HG03521 (cell line): Measurements from ENCODE around the gene JAZF1.

Experiments used
- ATAC-seq: cut with Tn5 transposase; IDR thresholded peaks from one replicate; pipeline ENCODE4 v1.9.1; 2021; ENCODE audit warnings: mild to moderate bottlenecking, moderate library complexity; ENCODE audit not compliant: unreplicated experiment

JAZF1 gene

GRCh38 chr7:28112012-28112411 lies 68.6 kb downstream of the JAZF1 start:
- ATAC-seq = no peak

DNA sequence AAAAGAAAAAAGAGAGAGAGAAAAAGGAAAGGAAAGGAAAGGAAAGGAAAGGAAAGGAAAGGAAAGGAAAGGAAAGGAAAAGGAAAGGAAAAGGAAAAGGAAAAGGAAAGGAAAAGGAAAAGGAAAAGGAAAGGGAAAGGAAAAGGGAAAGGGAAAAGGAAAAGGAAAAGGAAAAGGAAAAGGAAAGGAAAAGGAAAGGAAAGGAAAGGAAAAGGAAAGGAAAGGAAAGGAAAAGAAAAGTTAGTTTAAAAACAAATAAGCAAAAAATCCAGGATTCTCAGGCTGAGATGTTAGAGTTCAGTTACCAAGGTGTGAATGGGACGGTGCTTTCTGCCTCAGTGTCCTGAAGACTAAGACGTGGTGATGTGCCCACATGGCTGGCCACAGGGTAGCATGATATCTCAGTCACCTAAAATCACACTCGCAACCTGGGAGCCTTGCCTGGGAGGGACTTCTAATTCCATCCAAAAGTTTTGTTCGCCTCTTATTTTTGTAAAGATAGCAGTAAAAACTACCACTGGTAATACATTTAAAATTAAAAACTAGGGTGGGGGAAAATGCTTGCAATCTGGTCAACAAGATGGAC lies 70.1 kb downstream of the JAZF1 start:
- no peak for ATAC-seq

DNA sequence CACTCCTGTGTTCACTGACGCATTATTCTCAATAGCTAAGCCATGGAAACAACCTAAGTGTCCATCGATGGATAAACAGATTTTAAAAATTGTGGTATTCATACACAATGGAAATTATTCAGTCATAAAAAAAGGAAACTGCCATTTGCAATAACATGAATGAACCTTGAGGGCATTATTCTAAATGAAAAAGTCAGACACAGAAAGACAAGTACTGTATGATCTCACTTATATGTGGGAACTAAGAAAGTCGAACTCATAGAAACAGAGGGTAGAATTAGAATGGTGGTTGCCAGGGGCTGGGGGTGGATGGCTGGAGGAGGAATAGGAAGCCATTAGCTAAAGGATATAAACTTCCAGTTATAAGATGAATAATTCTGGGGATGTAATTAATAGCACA lies 71.8 kb downstream of the JAZF1 start:
- no peak for ATAC-seq

- no peak for ATAC-seq
Observed at GRCh38 chr7:28107960-28108359, 72.6 kb downstream of the JAZF1 start.

GRCh38 chr7:28106321-28106829 lies 74.2 kb downstream of the JAZF1 start:
- no peak for ATAC-seq

- ATAC-seq = no peak
Observed at GRCh38 chr7:28105234-28105633, 75.4 kb downstream of the JAZF1 start.

DNA sequence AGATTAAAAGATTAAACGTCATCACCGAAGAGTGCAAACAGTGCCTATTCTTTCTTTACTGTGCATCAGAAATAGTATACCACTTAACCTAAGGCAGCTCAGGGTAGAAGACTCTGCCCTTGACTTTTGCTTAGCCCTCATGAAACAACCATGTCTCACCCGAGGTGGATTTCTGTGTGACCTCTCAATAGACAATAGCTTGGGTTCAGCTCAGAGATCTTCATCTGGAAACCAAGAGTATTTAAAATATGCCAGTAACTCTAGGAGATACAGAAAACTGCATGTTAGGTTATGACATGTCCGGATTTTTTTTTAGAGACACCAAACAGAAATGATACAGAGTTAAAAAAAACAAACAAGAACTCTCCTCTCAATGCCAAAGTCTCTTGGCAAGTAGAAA lies 75.8 kb downstream of the JAZF1 start:
- ATAC-seq = no peak

GRCh38 chr7:28104041-28104541 lies 76.5 kb downstream of the JAZF1 start:
- no peak for ATAC-seq

DNA sequence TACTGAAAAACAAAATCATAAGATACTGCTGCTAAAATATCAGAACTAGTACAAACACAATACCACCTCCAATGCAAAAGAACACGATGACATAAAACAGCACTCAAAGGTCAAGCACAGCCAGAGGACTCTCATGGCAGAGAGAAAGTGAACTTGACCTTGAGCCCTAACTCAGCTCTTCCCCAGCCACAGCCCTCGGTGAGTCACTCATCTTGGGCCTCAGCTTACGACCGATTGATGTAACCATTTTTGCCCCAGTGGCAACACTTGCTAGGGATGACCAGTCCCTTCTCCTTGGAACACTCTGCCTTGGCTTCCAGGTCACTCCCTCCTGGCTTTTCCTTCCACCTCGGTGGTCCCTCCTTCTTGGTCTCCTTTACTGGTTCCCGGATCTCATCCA lies 77.8 kb downstream of the JAZF1 start:
- ATAC-seq = no peak

DNA sequence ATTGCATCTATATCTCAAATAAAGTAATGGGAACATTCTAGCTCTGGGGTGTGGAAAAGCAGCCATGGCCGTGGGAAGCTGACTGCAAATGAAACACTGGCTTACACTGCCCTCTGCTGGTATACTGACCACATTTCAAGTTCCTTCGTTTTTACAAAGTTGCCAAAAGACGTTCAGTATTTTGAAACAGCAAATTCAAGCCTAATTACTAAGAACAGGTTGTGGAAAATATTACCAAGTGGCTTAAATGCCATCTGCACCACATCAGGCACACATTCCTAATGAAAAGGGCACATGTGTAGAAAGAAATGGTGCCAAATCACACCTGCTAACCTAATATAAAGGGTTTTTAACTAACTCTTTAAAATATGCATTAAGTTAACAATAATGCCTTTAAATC lies 83.9 kb downstream of the JAZF1 start:
- ATAC-seq = no peak

- ATAC-seq = no peak
Observed at GRCh38 chr7:28095231-28095630, 85.4 kb downstream of the JAZF1 start.

- ATAC-seq = no peak
Observed at GRCh38 chr7:28093623-28094232, 86.9 kb downstream of the JAZF1 start.

- no peak for ATAC-seq
Observed at GRCh38 chr7:28091190-28091589, 89.4 kb downstream of the JAZF1 start.

DNA sequence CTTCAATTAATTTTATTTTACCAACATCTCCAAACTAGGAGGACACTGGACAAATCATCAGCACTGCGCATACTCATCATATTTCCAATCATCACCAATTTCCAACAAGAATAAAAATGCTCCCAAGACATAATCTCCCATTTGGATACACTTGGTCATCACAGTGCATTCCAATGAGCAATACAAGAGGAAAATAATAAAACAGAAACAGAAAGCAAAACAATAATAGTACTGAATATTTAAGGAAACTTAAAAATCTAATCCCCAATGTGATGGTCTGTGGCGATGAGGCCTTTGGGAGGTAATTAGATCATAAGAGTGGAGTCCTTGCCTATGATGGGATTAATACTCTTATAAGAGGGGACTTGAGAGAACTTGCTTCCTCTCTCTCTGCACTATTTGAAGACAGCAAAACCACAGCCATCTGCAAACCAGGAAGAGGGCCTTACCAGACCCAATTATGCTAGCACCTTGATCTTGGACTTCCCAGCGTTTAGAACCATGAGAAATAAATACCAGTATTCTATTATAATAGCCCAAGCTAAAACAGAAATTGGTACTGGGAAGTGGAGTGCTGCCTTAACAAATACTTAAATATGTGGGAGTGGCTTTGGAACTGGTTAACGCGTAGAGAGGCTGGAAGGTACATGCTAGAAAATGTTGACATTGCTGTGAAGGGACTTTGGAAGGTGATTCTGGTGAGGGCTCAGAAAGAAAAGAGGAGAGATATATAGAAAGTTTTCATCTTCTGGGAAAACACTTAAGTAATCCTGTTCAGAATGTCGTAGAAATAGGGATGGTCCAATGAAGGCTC lies 91.5 kb downstream of the JAZF1 start:
- ATAC-seq = no peak

- no peak for ATAC-seq
Observed at GRCh38 chr7:28088032-28088431, 92.6 kb downstream of the JAZF1 start.

DNA sequence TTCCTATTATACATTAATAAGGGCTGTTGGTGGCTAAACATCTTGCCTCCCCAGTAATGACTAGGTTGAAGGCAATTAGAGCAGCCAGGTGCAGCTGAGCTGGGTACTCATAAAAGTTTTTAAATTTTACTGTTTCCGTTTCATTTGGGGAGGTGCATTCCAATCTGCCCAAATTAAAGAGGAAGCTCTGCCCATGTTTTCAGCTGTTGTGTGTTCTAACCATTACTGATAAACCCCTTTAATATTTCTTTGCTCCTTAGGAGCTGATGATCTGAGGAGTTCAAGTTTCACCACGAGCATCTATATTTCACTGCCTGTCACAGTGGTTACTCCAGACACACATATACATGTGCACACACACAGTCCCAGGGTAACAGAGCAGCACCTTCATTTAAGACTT lies 94.4 kb downstream of the JAZF1 start:
- ATAC-seq = no peak

DNA sequence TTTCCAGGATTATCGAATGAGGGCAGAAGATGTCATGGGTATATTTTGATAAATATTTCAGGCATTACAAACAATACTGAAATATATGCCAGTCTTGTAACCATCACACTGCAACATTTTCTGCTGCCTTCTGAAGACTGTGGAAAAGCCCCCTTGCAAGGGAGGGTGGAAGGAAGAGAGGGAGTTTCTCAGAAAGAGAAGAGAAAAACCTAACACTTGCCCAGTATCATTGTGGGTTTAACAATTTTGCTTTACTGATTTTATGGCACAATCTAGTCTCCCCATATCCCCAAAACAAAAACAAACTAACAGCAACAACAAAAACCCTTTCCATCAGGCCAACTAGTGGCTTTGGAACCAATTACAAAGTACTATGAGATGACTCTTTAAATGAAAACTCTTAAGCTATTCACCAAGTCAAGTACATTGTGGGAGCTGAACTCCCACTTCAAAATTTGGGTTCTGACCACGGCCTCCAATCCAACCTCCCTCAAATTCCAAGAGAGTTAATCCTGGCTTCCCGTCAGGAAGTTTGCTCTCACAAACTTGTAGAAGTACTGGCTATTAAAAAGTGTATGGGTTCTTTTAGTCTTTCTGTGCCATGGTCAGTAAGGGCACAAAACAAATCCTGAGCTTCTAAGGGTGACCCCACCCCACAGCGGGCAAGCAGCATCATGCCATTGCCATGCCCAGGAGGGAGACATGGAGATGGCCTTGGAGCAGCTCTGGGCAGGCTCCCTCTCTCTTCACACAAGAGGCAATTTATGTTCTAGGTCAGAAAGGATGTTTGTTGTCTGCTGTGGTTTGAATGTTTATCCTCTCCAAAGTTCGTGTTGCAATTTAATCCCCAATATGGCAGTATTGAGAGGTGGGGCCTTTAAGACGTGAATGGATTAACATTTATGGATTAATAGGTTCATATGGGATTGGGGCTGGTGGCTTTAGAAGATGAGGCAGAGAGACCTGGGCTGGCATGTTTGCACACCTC lies 96.3 kb downstream of the JAZF1 start:
- no peak for ATAC-seq

DNA sequence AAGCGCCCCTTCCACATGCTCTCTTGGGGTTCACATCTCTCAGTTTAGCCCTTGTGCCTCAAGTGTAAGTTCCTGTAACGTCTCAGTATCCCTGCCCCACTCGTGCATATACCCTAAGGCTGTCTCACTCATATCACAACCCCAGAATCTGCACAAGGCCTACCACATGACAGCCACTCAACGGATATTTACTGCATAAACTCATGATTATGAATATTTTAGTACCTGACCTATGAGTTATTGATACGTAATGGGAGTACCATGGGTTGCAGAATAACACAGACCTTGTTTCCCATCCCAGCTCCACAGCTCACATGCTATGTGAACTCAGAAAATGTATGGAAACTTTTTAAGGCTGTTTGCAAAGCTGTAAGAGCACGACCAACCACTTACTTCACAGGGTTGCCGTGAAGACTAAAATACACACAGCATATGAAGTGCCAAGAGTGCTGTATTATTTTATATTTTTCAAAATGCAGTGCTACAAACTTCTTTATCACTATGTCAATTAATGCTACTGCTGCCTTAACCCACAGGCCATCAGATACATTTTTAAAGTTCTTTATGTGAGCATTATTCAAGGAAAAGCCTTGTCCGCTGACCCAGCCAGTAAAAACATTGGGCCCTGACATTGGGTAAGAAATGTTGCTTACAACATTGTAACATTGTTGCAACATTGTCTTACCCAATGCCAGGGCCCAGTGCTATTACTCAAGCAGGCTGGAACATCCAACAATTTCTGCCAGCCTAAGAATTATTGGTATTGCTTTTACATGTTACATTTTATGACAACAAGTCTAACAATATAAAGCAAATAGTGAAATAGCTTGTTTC lies 97.2 kb downstream of the JAZF1 start:
- no peak for ATAC-seq

DNA sequence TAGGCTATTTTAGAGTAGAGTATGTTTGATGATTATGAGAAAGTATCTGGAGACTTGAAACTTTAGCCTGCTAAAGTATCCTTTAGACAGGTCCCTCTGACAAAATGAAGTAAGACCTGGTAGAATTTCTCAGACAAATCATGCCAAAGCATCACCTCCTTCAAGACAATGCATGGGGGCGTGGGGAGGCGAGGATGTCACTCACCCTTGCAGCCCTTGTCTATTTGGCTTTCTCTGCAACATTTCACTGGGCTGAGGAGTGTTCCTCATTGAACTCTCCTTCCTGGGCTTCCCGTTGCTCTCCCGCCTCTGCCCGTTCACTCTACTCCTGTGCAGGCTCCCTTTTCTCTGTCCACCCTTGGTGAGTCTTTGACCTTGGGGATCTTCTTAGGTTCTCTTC lies 98.5 kb downstream of the JAZF1 start:
- no peak for ATAC-seq

GRCh38 chr7:28081016-28081415 lies 99.6 kb downstream of the JAZF1 start:
- ATAC-seq = no peak
